Smooth muscle cell (in vitro differentiated cells): Measurements from ENCODE around the gene COBL. TPM values are rescaled to one million over a fixed set of nuclear protein-coding genes. Genes with fewer than 3 reads are reported as not detected.

Experiments
- DNase-seq: peaks from one replicate; lab custom pipeline; 2025; ENCODE audit not compliant: unreplicated experiment; lab: John Stamatoyannopoulos, UW
- H2AFZ ChIP-seq: fragments of 200-600 bp; sonication (generic); 2 replicates; pipeline ENCODE4 v1.6.0; 2016; ENCODE audit warnings: antibody characterized with exemption, low read depth, mild to moderate bottlenecking
- H3F3A ChIP-seq: fragments of 200-600 bp; sonication (generic); 2 replicates; pipeline ENCODE4 v1.6.0; 2017; ENCODE audit warnings: antibody characterized with exemption, low read depth
- H3K27ac ChIP-seq: fragments of 200-600 bp; sonication (generic); 2 replicates; pipeline ENCODE4 v1.5.1; 2016; ENCODE audit warnings: low read depth, mild to moderate bottlenecking
- H3K27me3 ChIP-seq: fragments of 200-600 bp; sonication (generic); 2 replicates; pipeline ENCODE4 v1.6.1; 2016; ENCODE audit warnings: low read depth, mild to moderate bottlenecking
- H3K36me3 ChIP-seq: fragments of 200-600 bp; sonication (generic); 2 replicates; pipeline ENCODE4 v1.5.1; 2016; ENCODE audit warnings: low read depth
- H3K4me1 ChIP-seq: fragments of 200-600 bp; sonication (generic); 2 replicates; pipeline ENCODE4 v1.5.1; 2016; ENCODE audit warnings: low read depth
- H3K4me2 ChIP-seq: fragments of 200-600 bp; sonication (generic); 2 replicates; pipeline ENCODE4 v1.6.0; 2016; ENCODE audit warnings: mild to moderate bottlenecking
- H3K4me3 ChIP-seq: fragments of 200-600 bp; sonication (generic); 2 replicates; pipeline ENCODE4 v1.5.1; 2016; ENCODE audit warnings: mild to moderate bottlenecking
- H3K79me2 ChIP-seq: fragments of 200-600 bp; sonication (generic); 2 replicates; pipeline ENCODE4 v1.6.0; 2016; ENCODE audit warnings: low read depth, mild to moderate bottlenecking
- H3K9ac ChIP-seq: fragments of 200-600 bp; sonication (generic); 2 replicates; pipeline ENCODE4 v1.6.0; 2016; ENCODE audit warnings: low read depth
- H3K9me3 ChIP-seq: fragments of 200-600 bp; sonication (generic); replicated peaks from 2 replicates; pipeline ENCODE4 v1.5.1; 2016; ENCODE audit warnings: low read depth
- H4K20me1 ChIP-seq: fragments of 200-600 bp; sonication (generic); 2 replicates; pipeline ENCODE4 v1.6.0; 2016; ENCODE audit warnings: low read depth
- WGBS: methylation state at CpG from one replicate; pipeline ENCODE4 v1.1.7; 2016; ENCODE audit warnings: low lambda C conversion rate; 5-methylcytosine and 5-hydroxymethylcytosine counted together
- polyA plus RNA-seq: library from polyadenylated mRNA; unstranded; fragments of >200 nt; fragmentation: Nextera tagmentation; extraction: Ambion mirVana; gene quantifications from 2 replicates; pipeline ENCODE4 v1.2.1, GENCODE V29; 2016
- total RNA-seq: library from RNA; depleted of rRNA; stranded (reverse); fragments of >200 nt; gene quantifications from 2 replicates; pipeline ENCODE4 v1.2.3, GENCODE V29; 2014
- TF ChIP-seq, protein P1 (sequence below): fragments of 200-600 bp; sonication (generic); IDR thresholded peaks from 2 replicates; pipeline ENCODE4 v1.5.1; 2017; ENCODE audit warnings: borderline replicate concordance, mild to moderate bottlenecking, antibody characterized with exemption; ENCODE audit not compliant: insufficient read depth, poor library complexity, severe bottlenecking

COBL gene
- total and polyA plus RNA-seq, 2 experiments from 2014 or later, result 0.47 to 2.8 TPM

DNA sequence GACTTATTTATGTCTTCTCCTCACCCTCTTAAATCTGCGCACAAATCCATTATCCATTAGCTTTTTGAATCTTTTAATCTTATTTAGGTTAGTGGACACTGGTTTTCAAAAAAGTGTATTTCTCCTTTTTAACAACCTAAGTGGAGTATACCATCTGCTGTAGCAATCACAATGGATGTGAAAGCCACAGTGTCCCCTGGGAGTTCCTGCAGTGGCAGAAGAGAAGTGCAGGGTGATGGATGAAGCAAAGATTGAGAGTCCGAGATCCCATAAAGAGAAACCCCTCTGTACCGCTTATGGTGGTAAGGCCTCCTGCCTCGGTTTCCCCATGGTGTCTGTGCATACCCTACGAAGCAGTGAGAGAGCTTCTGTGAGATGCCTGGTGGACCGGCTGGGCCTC, 236.4 kb downstream of the COBL start:
- TF ChIP-seq, protein P1, sequence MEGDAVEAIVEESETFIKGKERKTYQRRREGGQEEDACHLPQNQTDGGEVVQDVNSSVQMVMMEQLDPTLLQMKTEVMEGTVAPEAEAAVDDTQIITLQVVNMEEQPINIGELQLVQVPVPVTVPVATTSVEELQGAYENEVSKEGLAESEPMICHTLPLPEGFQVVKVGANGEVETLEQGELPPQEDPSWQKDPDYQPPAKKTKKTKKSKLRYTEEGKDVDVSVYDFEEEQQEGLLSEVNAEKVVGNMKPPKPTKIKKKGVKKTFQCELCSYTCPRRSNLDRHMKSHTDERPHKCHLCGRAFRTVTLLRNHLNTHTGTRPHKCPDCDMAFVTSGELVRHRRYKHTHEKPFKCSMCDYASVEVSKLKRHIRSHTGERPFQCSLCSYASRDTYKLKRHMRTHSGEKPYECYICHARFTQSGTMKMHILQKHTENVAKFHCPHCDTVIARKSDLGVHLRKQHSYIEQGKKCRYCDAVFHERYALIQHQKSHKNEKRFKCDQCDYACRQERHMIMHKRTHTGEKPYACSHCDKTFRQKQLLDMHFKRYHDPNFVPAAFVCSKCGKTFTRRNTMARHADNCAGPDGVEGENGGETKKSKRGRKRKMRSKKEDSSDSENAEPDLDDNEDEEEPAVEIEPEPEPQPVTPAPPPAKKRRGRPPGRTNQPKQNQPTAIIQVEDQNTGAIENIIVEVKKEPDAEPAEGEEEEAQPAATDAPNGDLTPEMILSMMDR, result no peak
- no peaks in the 10 kb centered on the region for H3K27me3 ChIP-seq
- DNase-seq, result no peak

DNA sequence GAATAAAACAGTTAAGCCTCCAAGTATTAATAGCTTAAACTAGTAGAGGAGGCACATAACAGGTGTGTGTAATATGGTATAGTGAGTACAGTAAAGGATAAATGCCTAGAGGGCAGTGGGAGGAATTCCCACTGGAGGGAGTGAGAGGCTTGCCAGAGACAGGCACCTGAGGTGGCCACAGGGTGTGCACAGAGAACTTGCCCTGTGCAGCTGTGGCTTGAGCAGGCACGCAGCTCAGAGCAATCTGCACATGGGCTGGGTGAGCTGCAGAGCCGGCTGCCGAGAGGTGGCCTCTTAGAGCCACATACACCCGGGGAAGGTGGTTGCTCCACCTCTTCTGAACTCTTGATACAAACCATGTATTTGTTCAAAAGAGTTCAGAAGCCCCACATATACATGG, 237.1 kb downstream of the COBL start:
- H3K36me3 ChIP-seq, result no peaks in the 10 kb centered on the region
- no peaks in the 10 kb centered on the region for H3F3A ChIP-seq
- TF ChIP-seq, protein P1, result no peak
- 88% methylated on average over 4 of the region's 4 CpGs for WGBS
- no peak overlapping the region for H3K4me2 ChIP-seq
- no peak overlapping the region for H3K9ac ChIP-seq
- H3K27me3 ChIP-seq, result no peaks in the 10 kb centered on the region
- no peaks in the 10 kb centered on the region for H3K9me3 ChIP-seq
- H3K79me2 ChIP-seq, result no peaks in the 10 kb centered on the region
- no peak overlapping the region for H2AFZ ChIP-seq
- peaks cover 7% of the 10 kb centered on the region for H3K4me1 ChIP-seq
- H4K20me1 ChIP-seq, result no peaks in the 10 kb centered on the region
- no peak overlapping the region for H3K4me3 ChIP-seq
- DNase-seq, result no peak
- no peak overlapping the region for H3K27ac ChIP-seq

More for the DNA sequence above, 236.4 kb downstream of the COBL start:
- no peak overlapping the region for H3K27ac ChIP-seq
- H3K4me3 ChIP-seq, result no peak overlapping the region
- no peaks in the 10 kb centered on the region for H4K20me1 ChIP-seq
- no peak overlapping the region for H3K4me2 ChIP-seq
- WGBS, result 87% methylated on average over 6 of the region's 6 CpGs
- no peak overlapping the region for H2AFZ ChIP-seq
- H3K4me1 ChIP-seq, result peaks cover 5% of the 10 kb centered on the region
- H3K9ac ChIP-seq, result no peak overlapping the region
- H3K36me3 ChIP-seq, result no peaks in the 10 kb centered on the region
- H3K9me3 ChIP-seq, result no peaks in the 10 kb centered on the region
- no peaks in the 10 kb centered on the region for H3K79me2 ChIP-seq
- H3F3A ChIP-seq, result no peaks in the 10 kb centered on the region

DNA sequence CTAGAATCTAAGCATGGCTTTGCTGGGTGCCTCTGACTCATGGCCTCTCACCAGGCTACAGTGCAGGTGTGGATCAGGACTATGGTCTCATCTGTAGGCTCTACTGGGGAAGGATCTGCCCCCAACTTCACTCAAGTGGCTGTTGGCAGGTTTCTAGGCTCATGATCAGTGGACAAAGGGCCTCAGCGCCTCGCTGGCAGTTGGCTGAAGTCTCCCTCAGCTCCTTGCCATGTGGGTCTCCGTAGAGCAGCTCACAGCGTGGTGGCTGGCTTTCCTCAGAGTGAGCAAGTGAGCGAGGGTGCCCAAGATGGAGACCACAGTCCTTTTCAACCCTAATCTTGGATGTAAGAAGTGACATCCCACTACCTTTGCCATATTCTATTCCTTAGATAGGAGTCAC, 238.0 kb downstream of the COBL start:
- DNase-seq, result no peak
- Histone ChIP-seq H3K4me2 (no peak overlapping the region), H3K27me3 (no peaks in the 10 kb centered on the region), H3K27ac (no peak overlapping the region), H3K79me2 (no peaks in the 10 kb centered on the region), H3K4me1 (peaks cover 11% of the 10 kb centered on the region), H4K20me1 (no peaks in the 10 kb centered on the region), H3K9ac (no peak overlapping the region), H3K4me3 (no peak overlapping the region), H2AFZ (no peak overlapping the region), H3F3A (no peaks in the 10 kb centered on the region), H3K9me3 (no peaks in the 10 kb centered on the region), H3K36me3 (no peaks in the 10 kb centered on the region)
- WGBS, result 95% methylated on average over 5 of the region's 5 CpGs
- TF ChIP-seq, protein P1, result no peak

DNA sequence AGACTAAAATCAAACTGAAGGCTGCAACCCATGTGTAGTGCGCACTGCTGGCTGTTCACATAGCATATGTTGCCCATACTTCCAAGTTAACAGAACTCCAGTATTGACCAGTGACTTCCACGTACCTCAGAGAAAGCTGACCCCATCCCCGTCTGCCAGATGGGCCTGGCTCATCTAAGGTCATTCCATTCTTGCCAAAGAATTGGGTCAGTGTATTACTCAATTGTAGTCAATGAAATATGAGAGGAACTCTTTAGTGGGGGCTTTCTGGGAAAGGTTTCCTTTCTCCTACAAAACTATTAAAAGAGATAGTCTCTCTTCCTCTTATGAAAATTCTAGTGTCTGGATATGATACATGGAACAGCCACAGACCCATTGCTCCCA, 238.6 kb downstream of the COBL start:
- Histone ChIP-seq H3K27ac (no peak overlapping the region), H3K4me3 (no peak overlapping the region), H3K9ac (no peak overlapping the region), H2AFZ (no peak overlapping the region), H3F3A (no peaks in the 10 kb centered on the region), H3K27me3 (no peaks in the 10 kb centered on the region), H3K4me2 (no peak overlapping the region), H3K79me2 (no peaks in the 10 kb centered on the region), H3K36me3 (no peaks in the 10 kb centered on the region), H3K4me1 (peaks cover 11% of the 10 kb centered on the region), H3K9me3 (no peaks in the 10 kb centered on the region), H4K20me1 (no peaks in the 10 kb centered on the region)
- 94% methylated on average over 3 of the region's 3 CpGs for WGBS
- TF ChIP-seq, protein P1, result no peak
- DNase-seq, result no peak
